Ovary (tissue), 10 donors: ENCODE results near the gene DTD1. TPM values are rescaled to one million over a fixed set of nuclear protein-coding genes. Genes with fewer than 3 reads are reported as not detected.

Source experiments
- DNase-seq, 5 donors: peaks; one replicate each; pipeline ENCODE4 v3.0.0-alpha.2; 2019 to 2020
- H3K27ac ChIP-seq, 2 donors: fragments of 200-600 bp; one replicate each; pipeline versions ENCODE4 v1.5.1 to v1.8.0; 2019 to 2022
- H3K27me3 ChIP-seq: fragments of 200-600 bp; one replicate; pipeline ENCODE4 v1.8.0; 2022
- H3K36me3 ChIP-seq: fragments of 200-600 bp; sonication (generic); one replicate; pipeline ENCODE4 v1.5.1; 2019
- H3K4me1 ChIP-seq: one replicate; pipeline ENCODE4 v1.8.1; 2013; ENCODE audit warnings: mild to moderate bottlenecking, moderate library complexity; ENCODE audit not compliant: insufficient read depth
- H3K4me3 ChIP-seq: fragments of 200-600 bp; sonication (generic); one replicate; pipeline ENCODE4 v1.5.1; 2017
- H3K9me3 ChIP-seq, 2 donors: fragments of 200-600 bp in 1 of 2; sonication (generic) in 1 of 2; one replicate each; pipeline versions ENCODE4 v1.5.1 to v1.8.1; 2013 to 2019; ENCODE audit warnings: mild to moderate bottlenecking in 1 of 2, moderate library complexity in 1 of 2
- EP300 ChIP-seq: sonication (generic); formaldehyde crosslinking; IDR thresholded peaks from one replicate; pipeline ENCODE4 v1.6.1; 2017; ENCODE audit warnings: antibody characterized with exemption
- POLR2A ChIP-seq: fragments of 450-650 bp; IDR thresholded peaks from one replicate; pipeline ENCODE4 v1.6.1; 2017; ENCODE audit warnings: antibody characterized with exemption, mild to moderate bottlenecking, moderate library complexity
- WGBS, 3 donors: extraction: QIAGEN DNeasy Blood & Tissue Kit in 1 of 3; methylation state at CpG; one replicate each; pipeline versions ENCODE4 v1.1.5 to v1.1.7; 2013 to 2017; 5-methylcytosine and 5-hydroxymethylcytosine counted together
- intact Hi-C, 4 donors: fragments of 100-400 bp; cut with DNase I; formaldehyde crosslinking; loops; one replicate each; pipeline versions ENCODE4 v1.11.0 to v1.15.1; 2022 to 2023
- long read RNA-seq, 3 donors: library from polyadenylated mRNA in 2 of 3; unstranded in 2 of 3; transcript quantifications; one replicate each; pipeline ENCODE4 v2.0.0 and lab custom pipeline, GENCODE V29; 2021 to 2026
- polyA plus RNA-seq, 2 donors: library from polyadenylated mRNA; stranded (reverse); fragments of 200-250 nt in 1 of 2; fragments of 350-450 nt in 1 of 2; fragmentation: Illumina TruSeq in 1 of 2; extraction: RNeasy Lipid Tissue Mini Kit (QIAGEN cat#74804) in 1 of 2; gene quantifications; one replicate each; pipeline ENCODE4 v1.2.3, GENCODE V29; 2013 to 2014
- total RNA-seq, 7 donors: library from RNA; depleted of rRNA in 2 of 7; stranded (reverse); fragments of >200 nt in 2 of 7; fragmentation: NEBNext Ultra II Directional in 3 of 7; extraction: Animal tissue kit (Norgen Biotek cat#: 25700) in 3 of 7; gene quantifications; one replicate each; pipeline versions ENCODE4 v1.1.0 to v1.2.4, GENCODE V29; 2016 to 2023
- TF ChIP-seq, protein P1 (sequence below), 3 donors: fragments of 450-650 bp in 2 of 3; fragments of 200-600 bp in 1 of 3; IDR thresholded peaks; one replicate each; pipeline versions ENCODE4 v1.5.1 to v1.8.0; 2016 to 2022; ENCODE audit warnings: antibody characterized with exemption in 3 of 3, mild to moderate bottlenecking in 1 of 3
- donor health status: DM: no; HTN: no; CAD: no; lungs with moderate emphysema.
- donor health status: DM: no; HTN: no; CAD: no.
- donor health status: Bipolar disorder and iron deficiency.
- donor health status: DM: yes; HTN: yes; CAD: no.
- donor health status: DM: no; HTN: no; CAD: no.
- donor health status: DM: yes; HTN: yes; CAD: no.

Gene DTD1, protein sequence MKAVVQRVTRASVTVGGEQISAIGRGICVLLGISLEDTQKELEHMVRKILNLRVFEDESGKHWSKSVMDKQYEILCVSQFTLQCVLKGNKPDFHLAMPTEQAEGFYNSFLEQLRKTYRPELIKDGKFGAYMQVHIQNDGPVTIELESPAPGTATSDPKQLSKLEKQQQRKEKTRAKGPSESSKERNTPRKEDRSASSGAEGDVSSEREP
- total RNA-seq (10 to 100 TPM; 12.4 to 36.5 (median 23.6) TPM), polyA plus RNA-seq (10 to 100 TPM; 19.2 to 22.1 TPM)
- long read RNA-seq, donor 1, transcript DTD1-201 (6 exons, 1,387 nt) = major isoform, 63 of 78 reads
- long read RNA-seq, donor 1, partial matches to known transcripts = 5 of 78 reads
- long read RNA-seq, donor 1, other reads (novel, unspliced or antisense) = 7 of 78 reads
- long read RNA-seq, donor 2, transcript DTD1-201 (6 exons, 1,387 nt) = major isoform, 49 of 94 reads
- long read RNA-seq, donor 2, partial matches to known transcripts = 45 of 94 reads
- long read RNA-seq, donor 2, other reads (novel, unspliced or antisense) = 0 of 94 reads
- long read RNA-seq, donor 3, transcript DTD1-201 (6 exons, 1,387 nt) = major isoform, 19 of 24 reads
- long read RNA-seq, donor 3, partial matches to known transcripts = 2 of 24 reads
- long read RNA-seq, donor 3, other reads (novel, unspliced or antisense) = 3 of 24 reads

DNA sequence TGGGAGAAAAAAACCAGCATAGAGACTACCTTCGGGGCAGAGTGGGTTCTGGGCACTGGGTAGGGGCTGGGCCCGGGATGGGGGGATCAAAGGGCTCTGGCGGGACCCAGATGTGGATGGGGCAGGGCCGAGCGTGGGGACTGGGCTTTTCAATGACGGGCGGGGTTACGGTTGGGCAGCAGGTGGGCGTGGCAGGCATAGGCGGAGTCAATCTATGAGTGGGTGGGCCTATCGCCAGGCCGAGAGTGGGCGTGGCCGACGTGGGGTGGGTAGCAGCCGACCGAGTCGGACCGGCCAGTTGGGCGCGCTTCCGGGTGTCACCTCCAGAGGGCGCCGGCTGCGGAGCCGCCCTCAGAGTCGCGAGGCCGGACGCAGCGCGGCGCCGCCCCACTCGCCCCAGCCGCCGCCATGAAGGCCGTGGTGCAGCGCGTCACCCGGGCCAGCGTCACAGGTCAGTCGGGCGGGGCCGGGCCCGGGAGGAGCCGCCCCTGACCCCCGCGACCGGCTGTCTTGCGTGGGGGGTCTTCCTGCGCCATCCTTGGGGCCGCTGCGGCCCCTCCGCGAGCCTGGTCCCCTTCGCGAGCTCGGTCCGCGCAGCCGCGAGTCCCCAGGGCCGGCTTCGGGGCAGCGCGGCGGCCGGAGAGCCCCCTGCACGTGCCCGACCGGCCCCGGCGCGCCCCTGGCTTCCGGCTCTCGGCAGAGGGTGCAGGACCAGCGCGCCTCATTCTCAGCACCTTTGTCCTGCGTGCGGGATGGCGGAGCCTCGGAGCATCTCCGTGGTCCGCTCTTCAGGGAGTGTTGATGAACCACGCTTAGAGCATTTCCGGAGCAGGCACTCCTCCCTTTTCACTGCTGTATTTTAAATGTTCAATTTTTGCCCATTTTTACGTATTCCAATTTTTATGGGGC is at the start of gene DTD1:
Gene DTD1, plus strand, starts transcription at position 390 of the 909 bp plus-strand sequence. Its CDS starts 19 bp downstream, at position 409.
- Histone ChIP-seq H3K27me3 (no peaks in the 10 kb centered on the region), H3K4me3 (peak within 1 kb of the TSS; percentile 64), H3K27ac (peak within 1 kb of the TSS; percentile 68 to 75), H3K4me1 (no peaks in the 10 kb centered on the region), H3K36me3 (no peaks in the 10 kb centered on the region), H3K9me3 (no peaks in the 10 kb centered on the region)
- peak; percentile 91 to 96 (median 95) for DNase-seq
- WGBS, 3 donors = 0 to 1% (median 1%) methylated on average over 51 to 88 of the region's 88 CpGs
- TF ChIP-seq EP300 (no peak), POLR2A (no peak)
- TF ChIP-seq, protein P1, sequence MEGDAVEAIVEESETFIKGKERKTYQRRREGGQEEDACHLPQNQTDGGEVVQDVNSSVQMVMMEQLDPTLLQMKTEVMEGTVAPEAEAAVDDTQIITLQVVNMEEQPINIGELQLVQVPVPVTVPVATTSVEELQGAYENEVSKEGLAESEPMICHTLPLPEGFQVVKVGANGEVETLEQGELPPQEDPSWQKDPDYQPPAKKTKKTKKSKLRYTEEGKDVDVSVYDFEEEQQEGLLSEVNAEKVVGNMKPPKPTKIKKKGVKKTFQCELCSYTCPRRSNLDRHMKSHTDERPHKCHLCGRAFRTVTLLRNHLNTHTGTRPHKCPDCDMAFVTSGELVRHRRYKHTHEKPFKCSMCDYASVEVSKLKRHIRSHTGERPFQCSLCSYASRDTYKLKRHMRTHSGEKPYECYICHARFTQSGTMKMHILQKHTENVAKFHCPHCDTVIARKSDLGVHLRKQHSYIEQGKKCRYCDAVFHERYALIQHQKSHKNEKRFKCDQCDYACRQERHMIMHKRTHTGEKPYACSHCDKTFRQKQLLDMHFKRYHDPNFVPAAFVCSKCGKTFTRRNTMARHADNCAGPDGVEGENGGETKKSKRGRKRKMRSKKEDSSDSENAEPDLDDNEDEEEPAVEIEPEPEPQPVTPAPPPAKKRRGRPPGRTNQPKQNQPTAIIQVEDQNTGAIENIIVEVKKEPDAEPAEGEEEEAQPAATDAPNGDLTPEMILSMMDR (IDR thresholded peaks at IDR 0.05) = peak; percentile 29 to 63 (median 57)
- intact Hi-C loops = no loop called here

DNA sequence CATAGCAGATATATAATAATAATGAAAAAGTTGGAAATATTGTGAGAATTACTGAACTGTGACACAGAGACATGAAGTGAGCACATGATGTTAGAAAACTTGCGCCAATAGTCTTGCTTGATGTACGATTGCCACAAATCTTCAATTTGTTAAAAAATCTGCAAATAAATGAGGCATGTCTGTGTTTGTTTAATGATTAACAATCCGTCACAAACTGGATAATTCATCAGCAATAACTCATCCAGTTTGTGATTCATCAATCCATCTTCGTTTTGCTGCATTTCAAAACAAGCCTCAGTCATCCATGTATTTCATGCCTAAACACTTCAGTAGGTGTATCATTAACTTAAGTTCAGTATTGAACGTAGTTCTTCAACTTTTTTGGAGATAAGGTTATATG is 46.1 kb upstream of the DTD1 start:
- intact Hi-C loops = no loop called here
- no peak overlapping the region for H3K27ac ChIP-seq
- no peaks in the 10 kb centered on the region for H3K4me1 ChIP-seq
- H3K4me3 ChIP-seq = no peak overlapping the region
- no peaks in the 10 kb centered on the region for H3K36me3 ChIP-seq
- TF ChIP-seq POLR2A = no peak
- TF ChIP-seq EP300 = no peak
- TF ChIP-seq, protein P1 (IDR thresholded peaks at IDR 0.05) = no peak
- H3K27me3 ChIP-seq = no peaks in the 10 kb centered on the region
- H3K9me3 ChIP-seq = no peaks in the 10 kb centered on the region
- DNase-seq = no peak
- WGBS, 3 donors = 87 to 92% (median 89%) methylated on average over 5 of the region's 5 CpGs

DNA sequence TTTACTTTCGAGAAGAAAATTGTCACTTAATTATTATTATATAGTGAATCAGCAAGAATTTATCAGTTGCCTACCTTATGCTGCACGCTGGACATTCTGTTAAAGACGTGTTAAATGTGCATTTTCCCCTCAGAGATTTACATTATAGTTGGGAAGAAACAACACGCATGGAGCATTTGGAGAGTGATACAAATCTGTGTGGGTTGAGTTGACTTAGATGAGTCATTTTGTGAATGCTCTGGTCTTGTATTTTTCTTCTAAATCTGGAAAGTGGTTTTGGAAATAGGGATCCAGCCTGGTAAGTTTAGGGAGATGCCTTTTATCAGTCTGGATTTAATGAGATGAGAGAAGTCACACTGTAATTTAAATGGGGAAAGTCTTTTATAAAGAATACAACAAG is 44.6 kb upstream of the DTD1 start:
- H3K36me3 ChIP-seq = no peaks in the 10 kb centered on the region
- H3K4me3 ChIP-seq = no peak overlapping the region
- 89 to 92% (median 92%) methylated on average over 4 of the region's 4 CpGs for WGBS, 3 donors
- no peaks in the 10 kb centered on the region for H3K27me3 ChIP-seq
- no peak for DNase-seq
- no peak overlapping the region for H3K27ac ChIP-seq
- no peaks in the 10 kb centered on the region for H3K9me3 ChIP-seq
- TF ChIP-seq POLR2A (no peak), EP300 (no peak)
- TF ChIP-seq, protein P1 (IDR thresholded peaks at IDR 0.05) = no peak
- intact Hi-C loops = no loop called here
- H3K4me1 ChIP-seq = no peaks in the 10 kb centered on the region

DNA sequence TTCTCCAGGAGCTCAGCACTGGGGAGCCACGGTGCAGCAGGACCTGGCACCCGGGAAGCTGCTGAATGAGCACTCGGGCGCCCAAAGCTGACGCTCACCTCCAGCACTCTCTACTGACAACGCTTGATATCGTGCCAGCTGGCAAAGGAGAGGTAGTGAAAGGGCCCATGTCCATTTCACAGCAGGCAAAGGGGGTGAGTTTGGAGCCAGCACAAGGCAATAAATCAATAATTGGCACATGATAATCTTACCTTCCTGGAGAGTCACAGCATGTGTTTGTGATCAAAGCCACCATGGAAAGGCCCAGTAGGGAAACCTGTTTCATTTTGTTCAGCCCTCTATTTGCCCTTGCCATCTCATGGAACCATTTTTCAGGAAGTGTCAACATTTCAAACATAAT is 43.9 kb upstream of the DTD1 start:
- Histone ChIP-seq H3K27me3 (no peaks in the 10 kb centered on the region), H3K36me3 (no peaks in the 10 kb centered on the region), H3K9me3 (no peaks in the 10 kb centered on the region), H3K4me1 (no peaks in the 10 kb centered on the region), H3K4me3 (no peak overlapping the region), H3K27ac (no peak overlapping the region)
- TF ChIP-seq, protein P1 (IDR thresholded peaks at IDR 0.05) = no peak
- TF ChIP-seq EP300 (no peak), POLR2A (no peak)
- intact Hi-C loops = no loop called here
- WGBS, 3 donors = 74 to 86% (median 82%) methylated on average over 7 of the region's 7 CpGs
- no peak for DNase-seq
